CD4-positive, alpha-beta T cell (primary cell): ENCODE data around the gene FMNL2. TPM values are rescaled to one million over a fixed set of nuclear protein-coding genes. Genes with fewer than 3 reads are reported as not detected.

Experiments
- ATAC-seq: fragments of 200-7000 bp; cut with Tn5 transposase; one replicate; pipeline ENCODE4 v1.10.0; 2022; ENCODE audit warnings: mild to moderate bottlenecking; ENCODE audit not compliant: poor library complexity
- CTCF ChIA-PET: fragments of 350-600 bp; sonication (Branson Sonifier 250); formaldehyde crosslinking; loops from one replicate; lab custom pipeline; 2021; ENCODE audit warnings: antibody characterized with exemption, inconsistent platforms; lab: Charles Lee
- POLR2A ChIA-PET: fragments of 350-600 bp; sonication (Branson Sonifier 250); formaldehyde crosslinking; loops from one replicate; lab custom pipeline; 2021; ENCODE audit warnings: antibody characterized with exemption, inconsistent platforms; lab: Charles Lee
- DNase-seq, 14 experiments: peaks; one replicate each; pipeline ENCODE4 v3.0.0-alpha.2; 2013 to 2020; ENCODE audit warnings: mixed read lengths in 2 of 14
- H3K27ac ChIP-seq, 2 donors: one replicate each; pipeline versions ENCODE4 v1.5.1 to v1.7.0; 2013; ENCODE audit warnings: low read length in 2 of 2, low read depth in 1 of 2, mild to moderate bottlenecking in 1 of 2
- H3K27me3 ChIP-seq, 2 experiments: 1 replicate in 1 of 2; 2 replicates in 1 of 2; pipeline versions ENCODE4 v1.6.1 to v1.7.0; 2013; ENCODE audit warnings: low read length in 2 of 2, control low read depth in 1 of 2, mild to moderate bottlenecking in 1 of 2, moderate library complexity in 1 of 2; ENCODE audit not compliant: insufficient read depth in 2 of 2, control insufficient read depth in 1 of 2
- H3K36me3 ChIP-seq: one replicate; pipeline ENCODE4 v1.6.1; 2013; ENCODE audit warnings: low read length, control low read depth; ENCODE audit not compliant: insufficient read depth
- H3K4me1 ChIP-seq: one replicate; pipeline ENCODE4 v1.6.1; 2013; ENCODE audit warnings: low read length, control low read depth; ENCODE audit not compliant: insufficient read depth
- H3K4me3 ChIP-seq: one replicate; pipeline ENCODE4 v1.5.1; 2013; ENCODE audit warnings: mild to moderate bottlenecking, low read length, moderate library complexity
- H3K9me3 ChIP-seq, 2 experiments: 1 replicate in 1 of 2; 2 replicates in 1 of 2; pipeline versions ENCODE4 v1.6.1 to v1.7.0; 2013; ENCODE audit warnings: low read length in 2 of 2, mild to moderate bottlenecking in 2 of 2, control low read depth in 1 of 2, moderate library complexity in 1 of 2; ENCODE audit not compliant: control insufficient read depth in 1 of 2, insufficient read depth in 1 of 2
- H3K27ac Mint-ChIP-seq: one replicate; pipeline ENCODE4 v1.8.0; 2020; ENCODE audit warnings: mixed read lengths
- H3K27me3 Mint-ChIP-seq: one replicate; pipeline ENCODE4 v1.8.0; 2021; ENCODE audit warnings: mixed read lengths
- H3K36me3 Mint-ChIP-seq: one replicate; pipeline ENCODE4 v1.8.0; 2021; ENCODE audit warnings: low read depth, mixed read lengths
- H3K4me1 Mint-ChIP-seq: one replicate; pipeline ENCODE4 v1.8.0; 2021; ENCODE audit warnings: low read depth, mixed read lengths
- H3K4me3 Mint-ChIP-seq: one replicate; pipeline ENCODE4 v1.8.0; 2020; ENCODE audit warnings: mild to moderate bottlenecking, mixed read lengths
- H3K9me3 Mint-ChIP-seq: one replicate; pipeline ENCODE4 v1.8.0; 2020; ENCODE audit warnings: mixed read lengths
- intact Hi-C, 2 experiments: fragments of 100-400 bp; cut with DNase I in 1 of 2; cut with micrococcal nuclease in 1 of 2; formaldehyde crosslinking; loops; one replicate each; pipeline versions ENCODE4 v1.15.1 to v1.9.0; 2023 to 2025; cut with DNase I, micrococcal nuclease
- total RNA-seq, 174 experiments: library from RNA in 2 of 174; stranded (reverse) in 2 of 174; gene quantifications; one replicate each; pipeline ENCODE4 v1.2.3 and lab custom pipeline; 2021 to 2026
- TF ChIP-seq, protein P1 (sequence below): fragments of 200-600 bp; IDR thresholded peaks from one replicate; pipeline ENCODE4 v1.8.0; 2022; ENCODE audit warnings: antibody characterized with exemption, mild to moderate bottlenecking

The FMNL2 gene
- total RNA-seq, 2 experiments from 2014 or later: 0.30 to 0.31 TPM

DNA sequence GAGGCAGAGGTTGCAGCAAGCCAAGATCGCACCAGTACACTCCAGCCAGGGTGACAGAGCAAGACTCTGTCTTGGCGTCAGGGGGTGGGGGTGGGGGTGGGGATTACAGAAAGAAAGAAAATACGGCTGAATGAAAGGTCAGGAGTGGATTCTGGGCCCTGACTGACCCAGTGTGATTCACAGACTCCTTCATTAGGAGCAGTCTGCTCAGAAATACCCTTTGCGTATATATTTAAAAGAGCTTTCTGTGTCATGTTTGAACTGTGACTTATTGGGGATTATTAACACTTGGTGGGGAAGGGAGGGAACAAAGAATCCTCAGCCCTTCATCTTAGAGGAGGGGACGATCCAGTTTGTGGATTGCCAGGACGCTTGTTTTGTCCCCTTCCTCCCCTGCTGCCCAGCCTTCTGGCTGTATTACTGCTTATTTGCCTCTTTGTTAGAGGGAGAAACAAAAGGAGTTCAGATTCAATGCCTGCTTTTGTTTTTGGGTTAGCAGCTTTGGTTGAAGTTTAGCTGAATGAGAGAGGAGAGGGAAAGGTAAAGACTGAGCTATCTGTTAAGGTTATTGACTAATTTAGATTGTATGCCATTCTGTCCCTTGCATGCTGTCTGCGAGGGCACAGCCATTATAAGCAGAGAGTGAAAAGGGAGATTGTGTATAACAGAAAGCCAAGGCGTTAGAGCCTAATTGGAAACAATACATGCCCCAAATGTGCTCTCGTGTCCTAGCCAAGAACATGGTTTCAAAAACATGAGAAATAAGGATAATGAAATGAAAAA, 118.3 kb downstream of the FMNL2 start:
- no peaks in the 10 kb centered on the region for H3K9me3 ChIP-seq
- H3K27ac ChIP-seq: no peak overlapping the region
- no peak overlapping the region for H3K4me3 Mint-ChIP-seq
- ChIA-PET CTCF (no interaction called here), POLR2A (no interaction called here)
- H3K36me3 ChIP-seq: no peaks in the 10 kb centered on the region
- H3K36me3 Mint-ChIP-seq: no peaks in the 10 kb centered on the region
- H3K4me3 ChIP-seq: no peak overlapping the region
- no peak overlapping the region for H3K27ac Mint-ChIP-seq
- no peaks in the 10 kb centered on the region for H3K4me1 Mint-ChIP-seq
- ATAC-seq (no peak), DNase-seq (no peak)
- TF ChIP-seq, protein P1, sequence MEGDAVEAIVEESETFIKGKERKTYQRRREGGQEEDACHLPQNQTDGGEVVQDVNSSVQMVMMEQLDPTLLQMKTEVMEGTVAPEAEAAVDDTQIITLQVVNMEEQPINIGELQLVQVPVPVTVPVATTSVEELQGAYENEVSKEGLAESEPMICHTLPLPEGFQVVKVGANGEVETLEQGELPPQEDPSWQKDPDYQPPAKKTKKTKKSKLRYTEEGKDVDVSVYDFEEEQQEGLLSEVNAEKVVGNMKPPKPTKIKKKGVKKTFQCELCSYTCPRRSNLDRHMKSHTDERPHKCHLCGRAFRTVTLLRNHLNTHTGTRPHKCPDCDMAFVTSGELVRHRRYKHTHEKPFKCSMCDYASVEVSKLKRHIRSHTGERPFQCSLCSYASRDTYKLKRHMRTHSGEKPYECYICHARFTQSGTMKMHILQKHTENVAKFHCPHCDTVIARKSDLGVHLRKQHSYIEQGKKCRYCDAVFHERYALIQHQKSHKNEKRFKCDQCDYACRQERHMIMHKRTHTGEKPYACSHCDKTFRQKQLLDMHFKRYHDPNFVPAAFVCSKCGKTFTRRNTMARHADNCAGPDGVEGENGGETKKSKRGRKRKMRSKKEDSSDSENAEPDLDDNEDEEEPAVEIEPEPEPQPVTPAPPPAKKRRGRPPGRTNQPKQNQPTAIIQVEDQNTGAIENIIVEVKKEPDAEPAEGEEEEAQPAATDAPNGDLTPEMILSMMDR: no peak
- H3K27me3 ChIP-seq: peaks cover 0 to 3% of the 10 kb centered on the region in 2 experiments
- H3K27me3 Mint-ChIP-seq: peaks cover 14% of the 10 kb centered on the region
- no peaks in the 10 kb centered on the region for H3K9me3 Mint-ChIP-seq
- H3K4me1 ChIP-seq: no peaks in the 10 kb centered on the region
- intact Hi-C loops: no loop called here

DNA sequence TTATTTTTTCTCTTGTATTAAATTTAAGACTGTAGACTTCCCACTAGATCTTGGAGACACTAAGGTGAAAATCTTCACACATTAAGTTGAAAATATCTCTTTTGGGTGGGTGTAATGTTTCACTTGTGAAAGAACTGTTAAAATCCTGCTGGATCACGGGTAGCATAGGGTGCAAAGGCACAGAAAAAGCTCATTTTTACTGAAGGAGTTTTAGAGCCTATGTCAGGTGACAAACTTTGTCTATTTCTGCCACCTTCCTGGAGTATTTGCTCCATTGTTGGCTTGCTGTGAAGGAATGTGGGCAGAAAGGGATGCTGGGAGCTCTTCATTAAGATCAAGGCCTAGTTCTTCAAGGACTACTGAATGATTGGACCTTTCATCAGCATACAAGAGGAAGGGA, 119.4 kb downstream of the FMNL2 start:
- Mint-ChIP-seq H3K4me3 (no peak overlapping the region), H3K36me3 (no peaks in the 10 kb centered on the region), H3K27ac (no peak overlapping the region), H3K9me3 (no peaks in the 10 kb centered on the region), H3K4me1 (no peaks in the 10 kb centered on the region), H3K27me3 (peaks cover 5% of the 10 kb centered on the region)
- Histone ChIP-seq H3K27ac (no peak overlapping the region), H3K4me3 (no peak overlapping the region), H3K27me3 (peaks cover 0 to 3% of the 10 kb centered on the region in 2 experiments), H3K36me3 (no peaks in the 10 kb centered on the region), H3K4me1 (no peaks in the 10 kb centered on the region), H3K9me3 (no peaks in the 10 kb centered on the region)
- intact Hi-C loops: no loop called here
- TF ChIP-seq, protein P1: no peak
- ATAC-seq (no peak), DNase-seq (no peak)
- CTCF ChIA-PET: no interaction called here
- POLR2A ChIA-PET: no interaction called here

DNA sequence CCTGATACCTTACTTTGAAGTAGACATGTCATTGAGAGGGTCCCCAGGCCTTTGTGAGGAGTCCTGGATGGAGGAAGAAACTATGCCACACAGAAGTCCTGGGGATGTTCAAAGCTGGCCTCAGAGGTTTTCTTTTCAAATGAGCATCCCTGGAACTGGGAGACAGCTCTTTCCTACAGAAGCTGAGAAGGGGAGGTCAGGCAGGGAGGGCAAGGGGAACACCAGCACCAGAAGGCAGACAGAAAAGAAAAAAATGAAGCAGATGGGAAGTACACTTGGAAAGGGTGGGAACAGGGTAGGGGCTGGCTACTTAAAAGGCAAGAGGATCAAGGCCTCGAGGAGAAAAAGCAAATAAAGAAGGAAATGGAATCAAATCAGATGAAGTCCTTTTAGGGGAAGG, 120.0 kb downstream of the FMNL2 start:
- Histone ChIP-seq H3K4me3 (no peak overlapping the region), H3K9me3 (no peaks in the 10 kb centered on the region), H3K36me3 (no peaks in the 10 kb centered on the region), H3K27me3 (peaks cover 0 to 3% of the 10 kb centered on the region in 2 experiments), H3K27ac (no peak overlapping the region), H3K4me1 (no peaks in the 10 kb centered on the region)
- H3K4me3 Mint-ChIP-seq: no peak overlapping the region
- H3K27me3 Mint-ChIP-seq: peaks cover 5% of the 10 kb centered on the region
- ChIA-PET CTCF (no interaction called here), POLR2A (no interaction called here)
- DNase-seq (no peak), ATAC-seq (no peak)
- no peaks in the 10 kb centered on the region for H3K4me1 Mint-ChIP-seq
- no peaks in the 10 kb centered on the region for H3K9me3 Mint-ChIP-seq
- H3K27ac Mint-ChIP-seq: no peak overlapping the region
- H3K36me3 Mint-ChIP-seq: no peaks in the 10 kb centered on the region
- TF ChIP-seq, protein P1: no peak
- intact Hi-C loops: no loop called here
